Measurements from ENCODE around the gene GOLGA8N. TPM values are rescaled to one million over a fixed set of nuclear protein-coding genes. Genes with fewer than 3 reads are reported as not detected.

GOLGA8N gene
- 0.04 and 0.16 TPM in 2 replicates for total RNA-seq (2014; rRNA removed; shearing (Covaris generic))

DNA sequence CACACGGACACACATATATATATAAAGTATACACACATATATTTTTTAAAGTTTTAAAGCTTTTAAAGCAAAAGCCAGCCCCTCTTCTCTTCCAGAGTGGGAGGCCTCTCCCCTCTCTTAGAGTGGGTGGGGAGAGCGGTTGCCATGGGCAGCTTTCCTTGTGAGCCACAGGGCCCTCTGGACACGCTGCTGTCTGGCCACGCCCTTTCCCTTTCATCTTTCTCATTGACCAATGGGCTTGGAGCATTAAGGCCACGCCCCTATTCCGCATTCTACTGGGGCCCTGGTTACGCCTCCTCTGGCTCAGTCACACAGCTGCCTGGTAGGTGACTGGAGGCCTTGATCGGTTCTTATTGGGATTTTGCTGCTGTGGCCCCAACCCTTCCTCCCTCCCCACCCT is at the start of gene GOLGA8N:
GOLGA8N (plus strand) TSS at position 306 of the 400 bp plus-strand sequence.

DNA sequence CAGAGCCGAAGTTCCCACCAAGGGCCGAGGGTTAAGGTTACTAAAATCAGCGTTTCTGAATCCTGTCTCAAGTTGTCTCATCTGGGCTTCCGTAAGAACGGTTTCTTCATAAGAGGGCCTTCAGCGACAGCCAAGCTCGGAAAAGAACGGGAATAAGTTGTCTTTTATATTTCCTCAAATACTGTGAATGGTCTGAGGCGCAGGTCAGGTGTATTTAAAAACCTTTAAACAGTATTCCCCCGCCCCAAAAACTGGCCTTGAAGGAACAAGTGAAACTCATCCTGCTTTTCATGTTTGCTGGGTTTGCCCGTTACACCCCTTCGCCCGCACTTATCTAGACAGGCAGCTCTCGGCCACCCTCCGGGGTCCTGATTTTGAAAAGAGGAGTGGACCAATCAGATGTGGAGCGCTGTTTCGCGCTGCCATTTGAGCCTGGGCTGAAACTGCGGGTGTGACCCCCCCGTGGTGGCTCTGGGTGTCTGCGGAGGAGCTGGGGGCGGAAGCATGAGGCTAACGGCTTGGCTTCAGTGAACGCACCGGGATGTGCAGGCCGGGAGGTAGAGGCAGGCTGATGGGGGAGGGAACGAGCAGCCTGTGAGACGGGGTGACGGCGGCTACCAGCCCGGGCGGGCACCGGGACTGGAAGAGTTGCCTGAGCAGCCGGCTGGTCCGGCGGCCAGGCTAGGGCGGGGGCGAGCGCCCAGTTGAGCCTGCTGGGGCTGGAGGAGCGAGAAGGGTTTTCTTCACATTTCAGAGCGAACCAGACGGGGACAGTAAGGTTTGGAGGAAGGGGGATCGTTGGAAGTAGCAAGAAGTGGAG is 22.0 kb downstream of the GOLGA8N start, which contains the start of gene ARHGAP11A:
ARHGAP11A (plus strand) TSS at position 454 of the 820 bp plus-strand sequence. CDS start 708 bp downstream, outside the sequence.

DNA sequence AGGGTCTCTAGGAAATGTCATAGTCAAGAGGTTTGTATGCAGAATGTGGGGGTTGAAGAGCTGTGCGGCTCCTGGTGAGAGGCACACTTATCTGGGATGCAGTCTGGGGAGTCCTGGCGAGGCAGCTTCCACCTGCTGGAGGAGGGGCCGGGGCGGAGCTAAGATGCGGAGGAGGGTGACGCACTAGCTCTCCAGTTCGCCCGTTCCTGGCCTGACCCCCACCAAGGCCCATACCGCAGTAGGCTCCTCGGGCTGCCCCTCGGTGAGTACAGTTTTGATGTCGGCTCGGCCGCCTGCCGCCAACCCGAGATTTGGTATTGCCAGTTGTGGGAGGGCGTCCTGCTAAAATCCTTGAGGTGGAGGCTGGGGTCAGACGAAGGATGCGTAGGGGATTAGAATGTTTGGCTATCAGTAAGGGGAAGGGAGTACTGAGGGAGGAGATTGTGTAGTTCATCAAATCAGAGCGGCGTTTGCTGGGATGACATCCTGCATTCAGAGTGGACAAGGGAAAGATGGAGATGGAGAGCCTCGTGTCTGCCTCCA is 48.3 kb downstream of the GOLGA8N start, which contains the start of gene SCG5:
SCG5 (plus strand) TSS at position 194 of the 543 bp plus-strand sequence. CDS start 1,883 bp downstream, outside the sequence.

Small RNAs within 50 kb of the gene (small RNA-seq; reads per million reads assigned to genes)
- not detected for gene RN7SL286P

Other genes starting within 250 kb of the GOLGA8N start
- not detected in 2 replicates for gene GOLGA8K, start 190.2 kb upstream of the GOLGA8N start, total RNA-seq (2014; rRNA removed; shearing (Covaris generic))
- gene GOLGA8O, start 137.8 kb upstream of the GOLGA8N start, total RNA-seq (2014; rRNA removed; shearing (Covaris generic)) = 0.32 and 0.38 TPM in 2 replicates
- 35.0 and 42.3 TPM in 2 replicates for gene ARHGAP11A, start 22.0 kb downstream of the GOLGA8N start, total RNA-seq (2014; rRNA removed; shearing (Covaris generic))
- gene SCG5, start 48.3 kb downstream of the GOLGA8N start, total RNA-seq (2014; rRNA removed; shearing (Covaris generic)) = 13.6 and 13.9 TPM in 2 replicates
- not detected in 2 replicates for gene GREM1, start 124.5 kb downstream of the GOLGA8N start, total RNA-seq (2014; rRNA removed; shearing (Covaris generic))

All from A375 (cell line).